K562 (cell line): Measurements from ENCODE around the gene MPDU1. TPM values are rescaled to one million over a fixed set of nuclear protein-coding genes. Genes with fewer than 3 reads are reported as not detected.

Experiments
- ATAC-seq: fragments of 200-7000 bp; cut with Tn5 transposase; 3 replicates; pipeline ENCODE4 v1.9.1; 2020; ENCODE audit warnings: moderate library complexity
- BruUV-seq: library from RNA; stranded (reverse); fragments of 400-500 nt; replicated peaks from 2 replicates; lab custom pipeline; 2021; lab: Mats Ljungman, UMichigan
- CTCF ChIA-PET: fragments of 300-600 bp; formaldehyde crosslinking; extraction: SDS; loops from one replicate; lab custom pipeline; 2021; ENCODE audit warnings: low intra/inter-chr PET ratio; lab: Yijun Ruan, JAX
- POLR2A ChIA-PET: fragments of 300-600, 350-650 bp; sonication (Branson Sonifier 250); formaldehyde crosslinking; extraction: SDS; loops from one replicate; lab custom pipeline; 2021; ENCODE audit warnings: antibody characterized with exemption, inconsistent platforms; lab: Yijun Ruan, JAX
- DNase-seq, 4 experiments: peaks; one replicate each; pipeline versions ENCODE4 v3.0.0 to v3.0.0-alpha.2; 2011 to 2018; ENCODE audit warnings: low spot score in 3 of 4, mixed read lengths in 3 of 4; ENCODE audit errors: extremely low read depth in 1 of 4
- FAIRE-seq: peaks from 2 replicates; lab custom pipeline; 2011; peaks lifted over from hg19 to GRCh38; lab: Jason Lieb, UNC
- H2AFZ ChIP-seq: 2 replicates; pipeline ENCODE4 v1.6.0; 2011; ENCODE audit warnings: low read depth, low read length, control low read depth, inconsistent platforms
- H3K27ac ChIP-seq: fragments of 200-600 bp; 3 replicates; pipeline ENCODE4 v1.8.0; 2011; ENCODE audit warnings: low read depth, mild to moderate bottlenecking, control low read depth, inconsistent platforms, low read length, moderate library complexity, mixed read lengths; ENCODE audit errors: extremely low read depth
- H3K27me3 ChIP-seq, 2 experiments: fragments of 300-600 bp in 1 of 2; 2 replicates in 1 of 2; 3 replicates in 1 of 2; pipeline versions ENCODE4 v1.6.0 to v1.8.0; 2011; ENCODE audit warnings: inconsistent platforms in 2 of 2, low read length in 2 of 2, mild to moderate bottlenecking in 1 of 2, mixed read lengths in 1 of 2, moderate library complexity in 1 of 2; ENCODE audit not compliant: control insufficient read depth in 2 of 2, insufficient read depth in 2 of 2
- H3K36me3 ChIP-seq: fragments of 300-600 bp; 3 replicates; pipeline ENCODE4 v1.8.0; 2011; ENCODE audit warnings: mild to moderate bottlenecking, low read length, inconsistent platforms; ENCODE audit not compliant: control insufficient read depth, insufficient read depth
- H3K4me1 ChIP-seq, 2 experiments: fragments of 200-600 bp in 1 of 2; replicated peaks in 1 of 2; 2 replicates in 1 of 2; 3 replicates in 1 of 2; pipeline versions ENCODE4 v1.5.1 to v1.8.0; 2011; ENCODE audit warnings: inconsistent platforms in 2 of 2, low read length in 2 of 2, mild to moderate bottlenecking in 1 of 2, mixed read lengths in 1 of 2, moderate library complexity in 1 of 2; ENCODE audit not compliant: control insufficient read depth in 2 of 2, insufficient read depth in 2 of 2
- H3K4me2 ChIP-seq: 2 replicates; pipeline ENCODE4 v1.6.1; 2011; ENCODE audit warnings: low read length, control low read depth, inconsistent platforms, mixed read lengths; ENCODE audit not compliant: insufficient read depth
- H3K4me3 ChIP-seq: fragments of 200-600 bp; sonication (generic), shearing (Covaris generic); 2 replicates; pipeline ENCODE4 v1.5.1; 2016; ENCODE audit warnings: control low read depth, inconsistent platforms
- H3K79me2 ChIP-seq: fragments of 200-600 bp; 3 replicates; pipeline ENCODE4 v1.8.0; 2011; ENCODE audit warnings: low read length, inconsistent platforms; ENCODE audit not compliant: control insufficient read depth, insufficient read depth
- H3K9ac ChIP-seq, 2 experiments: 2 replicates each; pipeline versions ENCODE4 v1.6.0 to v1.6.1; 2011; ENCODE audit warnings: low read depth in 2 of 2, low read length in 2 of 2, control low read depth in 1 of 2, inconsistent platforms in 1 of 2, mild to moderate bottlenecking in 1 of 2, mixed read lengths in 1 of 2; ENCODE audit not compliant: insufficient read depth in 1 of 2
- H3K9me1 ChIP-seq: one replicate; pipeline ENCODE4 v1.6.0; 2011; ENCODE audit warnings: inconsistent platforms, mild to moderate bottlenecking, low read length, moderate library complexity; ENCODE audit not compliant: control insufficient read depth, insufficient read depth
- H3K9me3 ChIP-seq: replicated peaks from 2 replicates; pipeline ENCODE4 v1.5.1; 2011; ENCODE audit warnings: low read depth, low read length, inconsistent platforms; ENCODE audit not compliant: control insufficient read depth, insufficient read depth
- H4K20me1 ChIP-seq: replicated peaks from 2 replicates; pipeline ENCODE4 v1.6.1; 2011; ENCODE audit warnings: low read length, inconsistent platforms, mixed read lengths; ENCODE audit not compliant: control insufficient read depth, insufficient read depth
- CREB3L1 ChIP-seq: fragments of 450-650 bp; IDR thresholded peaks from 2 replicates; pipeline ENCODE4 v1.6.1; 2014; ENCODE audit warnings: low read depth, mild to moderate bottlenecking, moderate library complexity, borderline replicate concordance
- E2F6 ChIP-seq, 2 experiments: IDR thresholded peaks; 2 replicates each; pipeline ENCODE4 v1.6.1; 2011; ENCODE audit warnings: borderline replicate concordance in 1 of 2, control low read depth in 1 of 2, low read depth in 1 of 2, low read length in 1 of 2, mild to moderate bottlenecking in 1 of 2, mixed read lengths in 1 of 2, moderate library complexity in 1 of 2; ENCODE audit not compliant: insufficient read depth in 1 of 2, insufficient read length in 1 of 2, poor library complexity in 1 of 2, severe bottlenecking in 1 of 2; ENCODE audit errors: extremely low read depth in 1 of 2
- ETV1 ChIP-seq: fragments of 450-650 bp; conservative IDR thresholded peaks from 2 replicates; pipeline ENCODE4 v1.6.1; 2016; ENCODE audit warnings: missing genetic modification characterization, control low read depth, low read depth, missing compliant biosample characterization
- ETV6 ChIP-seq, 3 experiments: fragments of 150-350 bp in 1 of 3; sonication (generic) in 1 of 3; formaldehyde crosslinking in 1 of 3; IDR thresholded peaks; 2 replicates each; pipeline versions ENCODE4 v1.6.1 to v1.8.0; 2014 to 2022; ENCODE audit warnings: borderline replicate concordance in 2 of 3, low read depth in 2 of 3, antibody characterized with exemption in 1 of 3, low read length in 1 of 3, mild to moderate bottlenecking in 1 of 3, missing genetic modification reagents in 1 of 3
- MXI1 ChIP-seq: IDR thresholded peaks from 2 replicates; pipeline ENCODE4 v1.6.1; 2011; ENCODE audit warnings: low read depth, mild to moderate bottlenecking, improper control_type of control experiment, low read length
- POLR2AphosphoS5 ChIP-seq: IDR thresholded peaks from 2 replicates; pipeline ENCODE4 v1.6.1; 2011; ENCODE audit warnings: mild to moderate bottlenecking, low read depth, low read length, moderate library complexity; ENCODE audit not compliant: control insufficient read depth, insufficient read depth
- SMARCA5 ChIP-seq: fragments of 450-650 bp; IDR thresholded peaks from 2 replicates; pipeline ENCODE4 v1.6.1; 2016
- SNRNP70 ChIP-seq: fragments of 200-400 bp; formaldehyde crosslinking; optimal IDR thresholded peaks from 2 replicates; pipeline ENCODE3; 2017; ENCODE audit warnings: low read depth, low read length
- THRAP3 ChIP-seq: fragments of 450-650 bp; IDR thresholded peaks from 2 replicates; pipeline ENCODE4 v1.6.1; 2016; ENCODE audit warnings: mild to moderate bottlenecking, inconsistent platforms, borderline replicate concordance
- ZNF584 ChIP-seq: fragments of 200-800 bp; sonication (Bioruptor generic); IDR thresholded peaks from 2 replicates; pipeline ENCODE4 v1.6.1; 2016; ENCODE audit warnings: low read depth, mild to moderate bottlenecking, missing genetic modification characterization, missing compliant biosample characterization
- WGBS: fragments of 100-300 bp; shearing (Covaris generic); methylation state at CpG from one replicate; pipeline ENCODE4 v1.1.6; 2016; ENCODE audit warnings: low coverage, mixed read lengths; ENCODE audit not compliant: insufficient coverage; ENCODE audit errors: missing lambda C conversion rate; 5-methylcytosine and 5-hydroxymethylcytosine counted together
- in situ Hi-C: fragments of 300-500 bp; cut with MboI; formaldehyde crosslinking; loops from 4 replicates; pipeline ENCODE4 v1.15.0; 2018; ENCODE audit warnings: inconsistent platforms, mixed read lengths
- intact Hi-C: fragments of 100-400 bp; cut with micrococcal nuclease; formaldehyde crosslinking; loops from 2 replicates; pipeline ENCODE4 v1.14.2; 2022
- polyA plus RNA-seq, 8 experiments: library from polyadenylated mRNA; depleted of rRNA in 4 of 8; stranded (reverse) in 5 of 8; unstranded in 3 of 8; fragments of >200 nt; fragmentation: Nextera tagmentation in 2 of 8; fragmentation: Illumina TruSeq in 1 of 8; extraction: Ambion mirVana in 2 of 8; extraction: Trizol in 1 of 8; gene quantifications; 2 replicates each; pipeline versions ENCODE4 v1.2.1 to v1.2.3, GENCODE V29; 2011 to 2014; ENCODE audit warnings: inconsistent platforms in 1 of 8, missing spikeins in 1 of 8
- total RNA-seq, 7 experiments: library from RNA; depleted of rRNA in 6 of 7; stranded (reverse); fragments of >200 nt in 6 of 7; fragmentation: Illumina TruSeq in 2 of 7; extraction: Trizol in 2 of 7; gene quantifications; 2 replicates each; pipeline versions ENCODE4 v1.2.1 to v1.2.3, GENCODE V29; 2011 to 2021; ENCODE audit warnings: low replicate concordance in 1 of 7

The MPDU1 gene
- total and polyA plus RNA-seq, 9 of the 15 experiments (the other 6 are each of a cell fraction or from before 2014, with no cell fraction given) = 4.9 to 179 (median 77.1) TPM

GRCh38 chr17:7572338-7572587 is 11.4 kb upstream of the MPDU1 start:
- 0% methylated on average over 11 of the region's 11 CpGs for WGBS
- CTCF ChIA-PET = no interaction called here
- Histone ChIP-seq H3K4me2 (peak overlapping the region; percentile 95), H3K79me2 (peaks cover 53% of the 10 kb centered on the region), H3K4me1 (peaks cover 5 to 23% of the 10 kb centered on the region in 2 experiments; a peak in 4 of 5 replicates), H3K27me3 (no peaks in the 10 kb centered on the region), H3K9me3 (no peaks in the 10 kb centered on the region), H3K36me3 (peaks cover 79% of the 10 kb centered on the region), H4K20me1 (peaks cover 33% of the 10 kb centered on the region), H3K9me1 (peaks cover 9% of the 10 kb centered on the region), H3K9ac (peak overlapping the region; percentile 40 to 86; a peak in 3 of 4 replicates), H2AFZ (peak overlapping the region; percentile 88), H3K4me3 (peak overlapping the region; percentile 99), H3K27ac (peak overlapping the region; percentile 94)
- no TSS peak for BruUV-seq
- in situ Hi-C loops (loop anchor here (25.0 kb wide), 1 partner anchor 535 kb away; the partner anchor contains the start of genes SLC16A11 and SLC16A13), intact Hi-C loops (no loop called here)
- no peak for DNase-seq
- POLR2A ChIA-PET = interaction anchor here (0.6 to 6.7 kb wide), 6 partner anchors 9 to 1169 kb away, joined by 3 to 46 read pairs (median 5); partner anchors contain the start of genes MPDU1 and SAT2
- no peak for FAIRE-seq
- no peak for ATAC-seq
- peak; percentile 52; the same call in 1 of the 2 replicates for TF ChIP-seq CREB3L1
- no peak for TF ChIP-seq POLR2AphosphoS5
- TF ChIP-seq ETV6 (IDR thresholded peaks at IDR 0.05; ENCODE audit: borderline replicate concordance in 1 of 2, low read depth in 2 of 2, low read length in 1 of 2) = no peak
- TF ChIP-seq ETV6 (CRISPR knock-in tag; IDR thresholded peaks at IDR 0.05; ENCODE audit: borderline replicate concordance) = no peak
- peak; percentile 68 for TF ChIP-seq ETV1 (tag)
- TF ChIP-seq SMARCA5 = no peak
- TF ChIP-seq THRAP3 = no peak
- no peak for TF ChIP-seq ZNF584 (CRISPR knock-in tag)
- TF ChIP-seq SNRNP70 = no peak
- peak; percentile 81 to 93 for TF ChIP-seq E2F6 (IDR thresholded peaks at IDR 0.05; ENCODE audit: borderline replicate concordance in 1 of 2, extremely low read depth in 1 of 2, insufficient read depth in 1 of 2, insufficient read length in 1 of 2, low read depth in 1 of 2, low read length in 1 of 2, poor library complexity in 1 of 2, severe bottlenecking in 1 of 2)
- TF ChIP-seq MXI1 = peak; percentile 60; the same call in 1 of the 2 replicates
